HG03095 (cell line): ENCODE measurements around the gene SPATA6L.
"Not testable (repeated sequence)": the region's sequence is repeated elsewhere in the genome, so short reads cannot be mapped to it uniquely, and the experiment has no call there.

Experiments used
- ATAC-seq: cut with Tn5 transposase; IDR thresholded peaks from one replicate; pipeline ENCODE4 v1.9.1; 2021; ENCODE audit warnings: moderate library complexity; ENCODE audit not compliant: unreplicated experiment

SPATA6L gene

GRCh38 chr9:4677392-4677791 lies 11.1 kb upstream of the SPATA6L start:
- ATAC-seq, result no peak

GRCh38 chr9:4674783-4675182 lies 8.5 kb upstream of the SPATA6L start:
- no peak for ATAC-seq

- no peak for ATAC-seq
These were observed 5.5 kb upstream of the SPATA6L start for GRCh38 chr9:4671737-4672136.

- ATAC-seq, result no peak
These were observed 4.3 kb upstream of the SPATA6L start for GRCh38 chr9:4670591-4670990.

- ATAC-seq, result no peak
These were observed 3.6 kb upstream of the SPATA6L start for GRCh38 chr9:4669890-4670289.

GRCh38 chr9:4668604-4669003 lies 2.3 kb upstream of the SPATA6L start:
- no peak for ATAC-seq

- ATAC-seq, result no peak
These were observed 1.4 kb upstream of the SPATA6L start for GRCh38 chr9:4667681-4668080.

- ATAC-seq, result no peak
These were observed 923 bp downstream of the SPATA6L start for GRCh38 chr9:4665357-4665756.

GRCh38 chr9:4663956-4664355 lies 2.3 kb downstream of the SPATA6L start:
- ATAC-seq, result no peak

GRCh38 chr9:4662989-4663792 lies 3.1 kb downstream of the SPATA6L start:
- ATAC-seq, result no peak

- ATAC-seq, result peak; percentile 87
These were observed 3.9 kb downstream of the SPATA6L start, which contains the start of gene PLPP6 for GRCh38 chr9:4662108-4662988. TSS of gene PLPP6 (plus strand) at chr9:4662294. CDS start at chr9:4662376, 82 bp downstream.

GRCh38 chr9:4661611-4662010 lies 4.7 kb downstream of the SPATA6L start:
- ATAC-seq, result no peak

GRCh38 chr9:4661165-4661564 lies 5.1 kb downstream of the SPATA6L start:
- ATAC-seq, result no peak

- ATAC-seq, result not testable (repeated sequence)
These were observed 5.6 kb downstream of the SPATA6L start for GRCh38 chr9:4660665-4661064.

- no peak for ATAC-seq
These were observed 8.7 kb downstream of the SPATA6L start for GRCh38 chr9:4657426-4658159.

- no peak for ATAC-seq
These were observed 9.7 kb downstream of the SPATA6L start for GRCh38 chr9:4656621-4657020.

- not testable (repeated sequence) for ATAC-seq
These were observed 10.1 kb downstream of the SPATA6L start for GRCh38 chr9:4656196-4656595.

GRCh38 chr9:4654538-4654937 lies 11.7 kb downstream of the SPATA6L start:
- no peak for ATAC-seq

GRCh38 chr9:4654084-4654483 lies 12.2 kb downstream of the SPATA6L start:
- no peak for ATAC-seq

GRCh38 chr9:4642351-4642750 lies 23.9 kb downstream of the SPATA6L start:
- no peak for ATAC-seq

GRCh38 chr9:4640027-4640426 lies 26.3 kb downstream of the SPATA6L start:
- ATAC-seq, result no peak
